HFF-Myc (cell line): ENCODE results near the gene ARHGAP5.

Source experiments
- DNase-seq: peaks from one replicate; pipeline ENCODE4 v3.0.0-alpha.2; 2011; ENCODE audit warnings: low read depth; ENCODE audit errors: extremely low read depth
- H3K4me3 ChIP-seq: replicated peaks from 2 replicates; pipeline ENCODE4 v1.5.1; 2011; ENCODE audit warnings: low read depth, mild to moderate bottlenecking, control low read depth, low read length
- CTCF ChIP-seq: IDR thresholded peaks from 2 replicates; pipeline ENCODE4 v1.5.1; 2012; ENCODE audit warnings: mild to moderate bottlenecking, low read depth, low read length, control low read depth; ENCODE audit errors: missing control alignments

ARHGAP5 gene

DNA sequence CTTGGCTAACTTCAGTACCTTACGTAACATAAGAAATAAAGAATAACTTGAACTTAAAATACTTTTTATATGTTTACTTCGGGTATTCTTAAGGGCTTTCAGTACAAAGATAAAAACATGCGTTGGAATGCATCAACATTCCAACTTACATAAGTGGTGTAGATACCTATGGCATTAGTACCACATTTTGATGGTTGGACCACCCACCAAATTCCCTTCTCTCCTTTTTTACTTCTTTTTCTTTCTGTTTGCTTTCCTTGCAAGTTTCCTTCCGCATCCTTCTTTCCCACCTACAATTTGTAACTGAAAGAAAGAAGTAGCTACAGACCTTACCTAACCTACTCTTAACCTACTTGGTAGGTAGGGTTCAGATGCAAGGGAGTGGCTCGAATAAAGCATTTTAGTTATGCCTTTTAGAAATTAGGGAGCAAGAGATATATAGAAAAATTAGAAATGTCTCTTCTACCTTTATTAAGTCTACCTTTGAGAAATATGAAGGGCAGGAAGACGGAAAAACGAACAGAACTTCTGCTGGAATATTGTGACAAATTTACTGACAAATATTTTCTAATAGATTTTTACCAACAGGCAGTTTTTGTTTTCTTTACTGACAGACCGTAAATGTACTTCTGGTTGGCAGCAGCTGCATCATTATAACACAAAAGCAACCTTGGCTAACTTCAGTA is 2.1 kb upstream of the ARHGAP5 start:
- no peak for TF ChIP-seq CTCF
- H3K4me3 ChIP-seq: peak overlapping the region; percentile 70

GRCh38 chr14:32075672-32076277 is 1.3 kb upstream of the ARHGAP5 start:
- DNase-seq: no peak
- peak overlapping the region; percentile 70 for H3K4me3 ChIP-seq
- TF ChIP-seq CTCF: no peak

More for the DNA sequence above, 2.1 kb upstream of the ARHGAP5 start:
- no peak for DNase-seq

DNA sequence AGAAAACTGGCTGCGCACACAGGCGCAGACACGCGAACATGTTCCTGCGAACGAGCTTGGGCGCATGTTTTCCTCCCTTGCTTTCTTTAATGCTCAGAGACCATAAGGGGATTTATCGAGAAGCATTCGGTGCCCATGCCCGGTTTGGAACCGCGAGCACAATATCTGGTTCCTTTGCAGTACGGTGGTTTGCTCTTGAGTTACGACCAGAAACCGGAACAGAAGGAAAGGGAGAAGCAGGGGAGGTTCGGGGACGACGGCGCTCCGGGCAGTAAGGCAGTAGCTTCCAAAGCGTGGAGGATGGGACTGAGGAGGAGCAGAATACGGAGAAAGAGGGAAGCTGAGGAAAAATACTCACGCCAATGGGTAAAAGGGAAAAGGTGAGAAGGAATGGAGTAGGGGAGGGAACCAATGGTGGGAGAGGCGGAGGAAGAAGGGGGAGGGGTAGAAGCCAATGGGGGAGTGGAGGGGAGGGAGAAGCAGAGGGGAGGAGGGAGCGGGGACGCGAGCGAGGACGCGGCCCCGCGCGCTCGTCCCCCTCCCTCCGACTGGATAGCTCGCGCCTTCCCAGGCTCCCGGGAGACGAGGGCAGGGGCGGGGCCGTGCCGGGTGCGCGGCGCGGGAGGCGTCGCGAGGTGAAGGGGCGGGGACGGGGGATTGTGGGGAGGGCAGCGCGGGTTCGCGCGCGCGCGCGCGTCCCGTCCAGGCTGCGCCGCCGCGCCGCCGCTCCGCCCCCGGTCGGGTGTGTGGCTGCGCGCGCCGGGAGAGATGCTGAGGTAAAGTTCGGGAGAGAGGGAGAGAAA is 625 bp upstream of the ARHGAP5 start:
- peak; percentile 93 for DNase-seq
- H3K4me3 ChIP-seq: peak overlapping the region; percentile 90
- no peak for TF ChIP-seq CTCF

DNA sequence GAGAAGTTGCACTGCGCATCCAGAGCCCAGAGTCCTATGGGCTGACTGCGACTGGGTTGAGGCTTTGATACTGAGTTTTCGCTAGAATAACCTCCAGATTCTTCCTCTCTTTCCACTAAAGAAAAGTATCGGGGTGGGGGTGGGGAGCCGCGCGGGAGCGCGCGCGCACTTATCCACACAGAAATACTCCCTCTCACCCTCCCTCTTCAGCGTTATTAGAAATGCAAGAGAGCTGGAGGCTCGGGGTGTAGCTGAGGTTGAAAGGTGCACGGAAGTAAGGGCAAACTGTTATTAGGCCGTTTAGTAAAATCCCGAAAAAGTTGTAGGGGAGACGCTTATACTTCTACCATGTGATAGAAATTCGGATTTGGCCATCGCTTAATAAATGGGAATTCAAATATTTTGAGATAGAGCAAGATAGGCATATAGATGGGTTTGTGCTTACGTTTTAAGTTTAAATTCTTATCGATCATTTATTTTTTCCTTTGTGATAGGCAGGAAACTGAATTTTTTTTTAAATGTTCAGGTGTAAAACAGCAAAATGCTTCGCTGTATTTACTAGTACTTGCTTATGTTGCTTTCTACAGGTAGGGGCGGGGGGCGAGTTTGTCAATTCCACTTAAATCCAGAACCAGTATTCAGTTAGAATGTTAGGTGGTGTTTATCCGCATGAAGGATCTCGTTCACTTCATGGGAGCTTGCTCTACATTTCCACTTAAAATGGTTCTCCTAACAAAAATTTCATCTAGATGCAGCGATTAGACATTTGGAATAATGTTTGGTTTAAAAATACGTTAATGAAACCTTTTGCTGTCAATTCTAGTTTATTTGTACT is 1.1 kb downstream of the ARHGAP5 start:
- TF ChIP-seq CTCF: no peak
- DNase-seq: no peak
- H3K4me3 ChIP-seq: peak overlapping the region; percentile 90

DNA sequence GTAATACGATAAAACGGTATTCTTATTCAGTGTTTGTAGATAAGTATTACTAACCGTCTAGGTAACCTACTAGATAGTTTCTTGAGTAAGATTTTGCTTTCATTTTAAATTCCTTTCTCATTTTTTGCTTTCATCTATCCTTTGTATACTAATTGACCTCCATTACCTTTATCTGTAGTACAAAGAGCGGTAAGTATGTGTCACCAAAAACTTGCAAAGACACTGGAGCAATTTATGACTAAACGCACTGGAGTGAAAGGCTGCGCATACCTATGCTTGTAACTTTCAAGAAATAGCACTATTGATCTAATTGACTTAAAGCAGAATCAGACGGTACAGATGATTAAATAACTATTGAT is 1.7 kb downstream of the ARHGAP5 start:
- no peak for TF ChIP-seq CTCF
- H3K4me3 ChIP-seq: peak overlapping the region; percentile 90
- no peak for DNase-seq

- DNase-seq: no peak
- no peak for TF ChIP-seq CTCF
- peak overlapping the region; percentile 90 for H3K4me3 ChIP-seq
Measured at GRCh38 chr14:32079264-32079663, 2.2 kb downstream of the ARHGAP5 start.
